Measurements from ENCODE around the gene RPL10. TPM values are rescaled to one million over a fixed set of nuclear protein-coding genes. Genes with fewer than 3 reads are reported as not detected.

RPL10 gene
- total and polyA plus RNA-seq, 9 of the 15 experiments (the other 6 are each of a cell fraction or from before 2014, with no cell fraction given): 3,774 to 7,600 (median 5,014) TPM

GRCh38 chrX:154378059-154378798 is 19.9 kb upstream of the RPL10 start (continued):
- TF ChIP-seq ATF6 (CRISPR knock-in tag; IDR thresholded peaks at IDR 0.05) (no peak), FOXJ2 (tag; IDR thresholded peaks at IDR 0.05) (no peak), POLR2G (IDR thresholded peaks at IDR 0.05; ENCODE audit: low read depth, low read length) (peak; percentile 79), REST (IDR thresholded peaks at IDR 0.05; ENCODE audit: borderline replicate concordance) (no peak), REST (CRISPR knock-in tag; IDR thresholded peaks at IDR 0.05; ENCODE audit: low read depth) (0 out of 2 replicates have a peak, but pooled peaks have one; percentile 22), KDM5B (IDR thresholded peaks at IDR 0.05; ENCODE audit: insufficient replicate concordance, low read depth, low read length) (peak; percentile 54), LCOR (CRISPR knock-in tag; IDR thresholded peaks at IDR 0.05) (peak; percentile 85), ELF4 (CRISPR knock-in tag; IDR thresholded peaks at IDR 0.05) (no peak), HSF4 (CRISPR knock-in tag; IDR thresholded peaks at IDR 0.05; ENCODE audit: borderline replicate concordance) (no peak), FOS (IDR thresholded peaks at IDR 0.05; ENCODE audit: extremely low read depth, insufficient read length) (no peak), ZNF12 (CRISPR knock-in tag; IDR thresholded peaks at IDR 0.05) (no peak), ERF (CRISPR knock-in tag; IDR thresholded peaks at IDR 0.05) (0 out of 2 replicates have a peak, but pooled peaks have one; percentile 33), MAFF (IDR thresholded peaks at IDR 0.05; ENCODE audit: low read length) (no peak), RBFOX2 (IDR thresholded peaks at IDR 0.05; ENCODE audit: low read depth, low read length) (peak; percentile 69), ZNF253 (CRISPR knock-in tag; conservative IDR thresholded peaks at IDR 0.05) (no peak), POLR2B (IDR thresholded peaks at IDR 0.05; ENCODE audit: low read depth, partially characterized antibody) (peak; percentile 49), SMAD3 (CRISPR knock-in tag; conservative IDR thresholded peaks at IDR 0.05) (no peak)

Data from K562 (cell line).